IPS-15b (cell line): ENCODE results near the gene MRPL40.

ENCODE experiments used
- H3K27me3 ChIP-seq: one replicate; pipeline ENCODE4 v1.6.1; 2013; ENCODE audit warnings: low read length; ENCODE audit not compliant: control insufficient read depth, insufficient read depth
- H3K36me3 ChIP-seq: one replicate; pipeline ENCODE4 v1.6.1; 2013; ENCODE audit warnings: low read length; ENCODE audit not compliant: control insufficient read depth, insufficient read depth
- H3K4me1 ChIP-seq: one replicate; pipeline ENCODE4 v1.6.1; 2013; ENCODE audit warnings: mild to moderate bottlenecking, low read length; ENCODE audit not compliant: control insufficient read depth, insufficient read depth
- H3K4me3 ChIP-seq: one replicate; pipeline ENCODE4 v1.5.1; 2013; ENCODE audit warnings: low read depth, low read length
- H3K9ac ChIP-seq: one replicate; pipeline ENCODE4 v1.6.1; 2013; ENCODE audit warnings: low read depth, mild to moderate bottlenecking, low read length
- H3K9me3 ChIP-seq: one replicate; pipeline ENCODE4 v1.6.1; 2013; ENCODE audit warnings: mild to moderate bottlenecking, low read length; ENCODE audit not compliant: control insufficient read depth, insufficient read depth

Gene MRPL40

DNA sequence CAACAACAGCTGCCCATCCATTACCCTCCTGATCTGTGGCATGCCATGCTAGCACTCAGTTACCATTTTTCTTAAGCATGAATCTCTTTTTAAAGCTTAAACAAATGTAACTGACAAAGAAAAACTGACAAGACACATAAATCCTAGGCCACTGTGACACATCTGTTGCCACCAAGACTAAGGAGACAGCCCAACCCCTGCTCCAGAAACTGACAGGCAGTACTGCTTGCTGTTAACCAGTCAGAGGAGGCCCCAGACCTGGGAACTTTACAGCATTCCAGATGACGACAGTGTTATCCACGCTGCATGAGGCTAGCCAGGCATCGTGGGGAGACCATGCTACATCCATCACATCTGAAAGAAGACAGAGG is 34.6 kb upstream of the MRPL40 start:
- Histone ChIP-seq H3K27me3 (no peaks in the 10 kb centered on the region), H3K9me3 (no peaks in the 10 kb centered on the region), H3K36me3 (peaks cover 45% of the 10 kb centered on the region), H3K4me1 (no peaks in the 10 kb centered on the region), H3K4me3 (no peak overlapping the region), H3K9ac (no peak overlapping the region)

DNA sequence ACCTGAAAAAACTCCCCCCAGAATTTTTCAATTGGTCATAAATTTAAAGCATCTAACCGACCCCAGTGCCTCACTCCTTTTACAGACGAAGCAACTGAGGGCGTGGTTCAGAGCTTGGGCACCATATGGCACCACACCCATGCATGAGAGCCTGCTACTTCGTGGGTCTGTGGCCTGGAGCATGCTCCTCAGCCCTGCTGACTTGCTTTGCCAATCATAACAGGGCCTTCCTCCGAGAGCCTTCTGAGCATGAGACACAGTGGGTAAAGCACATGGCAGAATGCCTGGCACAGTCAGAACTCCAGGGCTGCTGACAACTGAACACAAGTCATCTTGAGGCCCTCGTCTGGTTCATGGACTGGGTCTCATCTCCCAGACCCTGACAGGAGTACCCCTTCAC is 34.1 kb upstream of the MRPL40 start:
- Histone ChIP-seq H3K4me3 (no peak overlapping the region), H3K27me3 (no peaks in the 10 kb centered on the region), H3K4me1 (no peaks in the 10 kb centered on the region), H3K9ac (no peak overlapping the region), H3K9me3 (no peaks in the 10 kb centered on the region), H3K36me3 (peaks cover 41% of the 10 kb centered on the region)

DNA sequence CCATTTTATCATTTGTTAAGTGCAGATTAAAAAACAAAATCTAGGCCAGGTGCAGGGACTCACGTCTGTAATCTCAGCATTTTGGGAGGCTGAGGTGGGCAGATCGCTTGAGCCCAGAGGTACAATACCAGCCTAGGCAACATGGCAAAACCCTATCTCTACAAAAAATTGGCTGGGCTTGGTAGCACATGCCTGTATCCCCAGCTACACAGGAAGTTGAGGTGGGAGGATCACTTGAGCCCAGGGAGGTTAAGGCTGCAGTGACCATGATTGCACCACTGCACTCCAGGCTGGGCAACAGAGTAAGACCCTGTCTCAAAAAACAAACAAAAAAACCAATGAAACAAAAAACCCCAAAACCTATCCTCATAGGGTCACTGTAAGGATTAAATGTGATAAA is 33.7 kb upstream of the MRPL40 start:
- H3K36me3 ChIP-seq: peaks cover 41% of the 10 kb centered on the region
- H3K27me3 ChIP-seq: no peaks in the 10 kb centered on the region
- H3K9me3 ChIP-seq: no peaks in the 10 kb centered on the region
- no peaks in the 10 kb centered on the region for H3K4me1 ChIP-seq
- H3K9ac ChIP-seq: no peak overlapping the region
- no peak overlapping the region for H3K4me3 ChIP-seq

DNA sequence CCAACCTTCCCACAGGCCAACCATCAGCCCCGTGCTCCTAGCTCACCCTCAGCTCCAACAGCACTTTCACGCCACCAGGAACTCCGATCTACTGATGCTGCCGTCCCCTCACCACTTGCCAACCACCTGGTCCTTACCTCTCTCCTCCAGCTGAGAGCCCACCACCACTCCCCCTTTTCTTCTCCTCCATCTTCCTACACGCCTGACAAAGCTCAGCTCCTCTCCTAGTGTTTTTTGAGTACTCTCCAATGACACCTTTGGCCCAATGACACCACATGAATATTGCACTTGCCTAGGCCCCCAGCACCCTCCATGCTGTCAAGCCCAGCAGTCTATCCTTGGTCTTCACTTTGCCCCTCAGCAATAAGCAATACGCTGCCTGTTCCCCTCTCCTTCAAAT is 31.5 kb upstream of the MRPL40 start:
- Histone ChIP-seq H3K27me3 (no peaks in the 10 kb centered on the region), H3K9ac (no peak overlapping the region), H3K9me3 (no peaks in the 10 kb centered on the region), H3K4me3 (no peak overlapping the region), H3K4me1 (no peaks in the 10 kb centered on the region), H3K36me3 (peaks cover 36% of the 10 kb centered on the region)

DNA sequence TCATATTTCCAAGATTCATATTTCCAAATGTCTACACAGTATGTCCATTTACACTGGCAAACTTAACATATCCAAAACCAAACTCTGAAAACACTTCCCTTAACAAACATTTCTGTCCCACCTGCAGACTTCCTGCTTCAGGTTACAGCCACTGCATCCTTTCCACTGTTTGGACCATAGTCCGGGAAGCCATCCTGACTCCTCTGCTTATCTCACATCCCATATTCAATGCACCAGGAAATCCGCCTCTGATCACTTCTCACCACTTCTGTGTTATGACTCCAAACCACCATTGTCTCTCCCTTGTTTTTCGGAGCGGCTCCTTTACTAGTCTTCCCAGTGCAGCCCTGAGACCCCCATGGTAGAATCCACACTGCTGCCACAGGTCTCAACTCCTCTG is 30.9 kb upstream of the MRPL40 start:
- Histone ChIP-seq H3K9me3 (no peaks in the 10 kb centered on the region), H3K9ac (no peak overlapping the region), H3K36me3 (peaks cover 36% of the 10 kb centered on the region), H3K27me3 (no peaks in the 10 kb centered on the region), H3K4me1 (no peaks in the 10 kb centered on the region), H3K4me3 (no peak overlapping the region)

DNA sequence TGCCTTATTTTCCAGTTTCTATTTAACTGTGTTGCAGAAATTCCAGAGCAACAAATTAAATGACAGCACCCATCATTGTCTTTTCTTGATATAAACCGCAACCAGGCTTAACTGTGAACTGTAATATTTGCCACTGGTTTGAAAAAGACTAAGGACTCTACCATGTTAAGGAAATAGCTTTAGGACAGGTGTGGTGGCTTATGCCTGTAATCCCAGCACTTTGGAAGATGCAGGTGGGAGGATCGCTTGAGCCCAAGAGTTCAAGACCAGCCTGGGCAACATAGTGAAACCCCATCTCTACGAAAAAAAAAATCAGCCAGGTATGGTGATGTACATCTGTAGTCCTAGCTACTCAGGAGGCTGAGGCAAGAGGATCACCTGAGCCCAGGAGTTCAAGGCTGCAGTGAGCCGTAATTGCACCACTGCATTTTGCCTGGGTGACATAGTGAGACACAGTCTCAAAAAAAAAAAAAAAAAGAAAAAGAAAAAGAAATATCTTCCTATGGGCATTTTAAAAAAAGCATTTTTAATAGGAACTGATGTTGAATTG is 29.6 kb upstream of the MRPL40 start:
- no peaks in the 10 kb centered on the region for H3K4me1 ChIP-seq
- H3K27me3 ChIP-seq: no peaks in the 10 kb centered on the region
- no peaks in the 10 kb centered on the region for H3K9me3 ChIP-seq
- H3K9ac ChIP-seq: no peak overlapping the region
- H3K36me3 ChIP-seq: peaks cover 32% of the 10 kb centered on the region
- H3K4me3 ChIP-seq: no peak overlapping the region

DNA sequence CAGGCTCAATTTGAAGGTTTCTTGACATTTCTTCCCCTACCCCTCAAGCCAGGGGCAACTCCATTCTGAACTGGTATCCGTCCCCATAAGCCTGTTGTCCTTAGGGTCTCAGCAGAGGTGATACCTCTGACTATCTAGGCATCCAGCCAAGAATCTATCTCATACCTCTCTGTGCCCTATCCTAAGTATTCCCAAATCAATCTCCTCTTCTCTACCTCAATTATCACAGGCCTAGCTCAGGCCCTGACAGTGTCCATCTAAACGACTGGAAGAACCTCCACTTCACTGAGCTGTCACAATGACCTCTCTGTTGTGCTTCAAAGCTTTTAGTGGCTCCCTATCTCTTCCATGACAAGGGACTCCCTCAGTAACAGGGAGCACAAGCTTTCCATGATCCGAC is 27.7 kb upstream of the MRPL40 start:
- Histone ChIP-seq H3K4me1 (no peaks in the 10 kb centered on the region), H3K27me3 (no peaks in the 10 kb centered on the region), H3K9ac (no peak overlapping the region), H3K36me3 (peaks cover 34% of the 10 kb centered on the region), H3K9me3 (no peaks in the 10 kb centered on the region), H3K4me3 (no peak overlapping the region)

DNA sequence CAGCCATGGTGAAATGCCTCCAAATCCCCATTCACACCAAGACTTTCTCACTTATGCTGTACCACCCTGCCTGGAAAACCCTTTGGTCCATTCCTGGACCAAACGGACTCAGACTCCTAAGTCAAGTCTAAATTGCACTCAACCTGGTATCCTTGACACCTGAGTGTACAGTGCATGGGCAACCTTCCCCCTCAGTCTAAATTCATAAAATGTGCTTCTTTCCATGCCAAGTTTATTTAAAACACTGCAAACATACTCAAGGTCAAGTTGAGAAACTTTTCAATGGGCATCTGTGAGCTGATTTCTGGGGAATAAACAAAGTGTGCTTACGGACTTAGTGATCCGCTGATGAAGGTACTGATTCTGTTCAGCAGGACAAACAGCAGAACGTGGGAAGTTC is 27.2 kb upstream of the MRPL40 start:
- no peaks in the 10 kb centered on the region for H3K9me3 ChIP-seq
- no peak overlapping the region for H3K9ac ChIP-seq
- H3K4me3 ChIP-seq: no peak overlapping the region
- peaks cover 34% of the 10 kb centered on the region for H3K36me3 ChIP-seq
- no peaks in the 10 kb centered on the region for H3K4me1 ChIP-seq
- H3K27me3 ChIP-seq: no peaks in the 10 kb centered on the region

DNA sequence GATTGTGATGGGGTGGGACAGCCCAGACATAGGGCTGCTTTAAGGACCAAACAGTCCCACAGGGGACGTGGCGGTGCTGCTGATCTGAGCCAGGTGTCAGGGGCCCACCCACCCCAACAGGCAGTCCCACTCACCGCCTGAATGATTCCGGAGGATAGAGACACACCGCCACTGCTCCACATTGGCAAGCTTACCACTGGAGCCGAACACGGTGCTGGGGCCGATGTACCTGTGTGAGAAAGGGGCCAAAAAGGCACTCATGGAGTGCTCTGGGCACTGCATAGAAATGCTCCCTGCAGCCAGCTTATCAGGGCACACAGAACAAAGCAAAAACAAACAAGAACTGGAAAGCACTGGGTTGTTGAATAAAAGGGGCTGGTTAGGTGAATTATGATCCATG is 26.7 kb upstream of the MRPL40 start:
- Histone ChIP-seq H3K4me1 (no peaks in the 10 kb centered on the region), H3K9ac (no peak overlapping the region), H3K27me3 (no peaks in the 10 kb centered on the region), H3K9me3 (no peaks in the 10 kb centered on the region), H3K36me3 (peaks cover 31% of the 10 kb centered on the region), H3K4me3 (no peak overlapping the region)

DNA sequence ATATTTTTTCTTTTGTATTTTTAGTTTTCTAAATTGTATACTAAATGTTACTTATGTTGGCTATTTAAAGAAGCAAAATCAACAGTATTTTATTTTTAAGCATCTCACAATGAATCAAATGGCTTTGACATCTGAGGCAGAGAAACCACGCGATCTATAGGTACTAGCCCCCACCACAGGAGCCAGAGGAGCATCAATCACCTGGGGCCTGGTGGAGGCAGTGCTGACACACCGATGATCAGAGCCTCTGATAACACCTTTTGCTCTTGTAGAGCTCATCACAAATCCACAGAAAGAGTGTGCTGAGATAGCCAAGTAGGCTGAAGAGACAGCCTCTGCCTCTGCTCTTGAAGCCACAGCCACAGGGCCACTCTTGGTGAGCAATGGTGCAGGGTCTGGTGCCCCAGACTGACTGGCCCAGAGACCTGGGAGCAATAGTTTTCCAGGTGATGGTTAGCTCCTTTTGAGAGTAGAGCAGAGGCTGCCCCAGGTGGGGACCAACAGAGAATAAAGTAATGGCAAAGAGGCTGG is 26.0 kb upstream of the MRPL40 start:
- Histone ChIP-seq H3K36me3 (peaks cover 26% of the 10 kb centered on the region), H3K4me3 (no peak overlapping the region), H3K9ac (no peak overlapping the region), H3K9me3 (no peaks in the 10 kb centered on the region), H3K27me3 (no peaks in the 10 kb centered on the region), H3K4me1 (no peaks in the 10 kb centered on the region)

DNA sequence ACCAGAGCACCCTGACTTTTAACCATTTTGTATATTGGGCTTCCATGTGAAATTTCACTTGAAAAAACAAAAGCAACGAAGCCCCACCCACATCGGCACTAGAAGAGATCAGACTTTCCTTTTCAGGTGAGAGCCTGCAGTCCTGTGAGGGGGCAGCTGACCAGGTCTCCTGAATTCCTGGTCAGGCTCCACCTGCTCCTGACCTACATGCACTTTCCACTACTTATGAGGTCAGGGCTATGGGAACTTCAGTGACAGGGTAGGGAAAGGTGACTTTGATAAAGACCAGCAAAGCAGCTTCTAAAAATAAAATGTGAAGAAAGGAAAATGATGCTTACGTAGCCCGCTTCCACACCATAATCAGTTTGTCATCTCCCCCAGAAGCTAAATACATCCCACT is 25.5 kb upstream of the MRPL40 start:
- Histone ChIP-seq H3K9ac (no peak overlapping the region), H3K36me3 (peaks cover 23% of the 10 kb centered on the region), H3K9me3 (no peaks in the 10 kb centered on the region), H3K27me3 (no peaks in the 10 kb centered on the region), H3K4me1 (no peaks in the 10 kb centered on the region), H3K4me3 (no peak overlapping the region)

DNA sequence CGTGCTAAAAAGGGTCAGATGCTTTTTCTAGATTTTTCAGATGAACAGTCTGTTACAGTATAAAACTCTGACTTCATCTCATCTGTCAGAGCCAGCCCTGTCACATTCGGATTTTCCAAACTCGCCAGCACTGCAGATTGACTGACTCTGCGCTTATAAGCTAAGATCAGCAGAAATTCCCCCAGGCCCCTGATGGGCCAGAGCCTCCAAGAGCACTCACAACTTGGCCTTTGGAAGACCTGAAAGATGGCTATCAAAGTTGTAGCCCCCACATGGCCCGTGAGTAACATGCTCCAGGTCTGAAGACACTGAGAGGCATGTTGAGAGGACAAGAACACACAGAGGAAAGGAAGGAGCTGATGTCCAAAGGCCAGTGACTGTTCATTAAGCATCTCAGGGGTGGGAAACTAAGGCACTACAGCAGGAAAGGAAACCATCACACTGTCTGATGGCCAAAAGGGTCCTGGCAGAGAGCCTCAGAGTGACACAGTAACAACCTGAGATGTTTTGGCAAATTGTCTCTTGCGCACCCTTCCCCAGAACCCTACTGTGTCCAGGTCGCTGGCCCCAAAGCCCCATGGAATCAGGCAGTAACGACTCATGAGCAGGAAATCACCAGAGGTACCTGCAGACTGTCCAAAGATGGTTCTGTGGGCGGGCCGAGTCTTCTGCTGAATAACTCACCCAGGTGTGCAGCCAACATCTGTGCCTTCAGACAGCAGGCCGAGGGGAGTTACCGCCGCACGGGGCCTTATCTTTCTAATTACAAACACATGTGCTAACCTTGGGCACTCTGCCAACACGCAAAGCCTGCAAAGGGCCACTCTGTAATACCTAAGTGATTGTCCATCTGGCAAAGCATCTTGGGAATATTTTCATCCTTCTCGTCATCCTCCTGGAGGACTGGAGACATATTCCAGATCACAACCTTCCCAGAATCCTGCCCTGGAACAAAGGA is 24.4 kb upstream of the MRPL40 start:
- Histone ChIP-seq H3K4me3 (no peak overlapping the region), H3K4me1 (no peaks in the 10 kb centered on the region), H3K9ac (no peak overlapping the region), H3K9me3 (no peaks in the 10 kb centered on the region), H3K27me3 (no peaks in the 10 kb centered on the region), H3K36me3 (peaks cover 23% of the 10 kb centered on the region)
